Measurements from ENCODE around the gene PPIG. TPM values are rescaled to one million over a fixed set of nuclear protein-coding genes. Genes with fewer than 3 reads are reported as not detected.

Gene PPIG
- total RNA-seq, 1 donor from 2014 or later = 38.0 TPM

DNA sequence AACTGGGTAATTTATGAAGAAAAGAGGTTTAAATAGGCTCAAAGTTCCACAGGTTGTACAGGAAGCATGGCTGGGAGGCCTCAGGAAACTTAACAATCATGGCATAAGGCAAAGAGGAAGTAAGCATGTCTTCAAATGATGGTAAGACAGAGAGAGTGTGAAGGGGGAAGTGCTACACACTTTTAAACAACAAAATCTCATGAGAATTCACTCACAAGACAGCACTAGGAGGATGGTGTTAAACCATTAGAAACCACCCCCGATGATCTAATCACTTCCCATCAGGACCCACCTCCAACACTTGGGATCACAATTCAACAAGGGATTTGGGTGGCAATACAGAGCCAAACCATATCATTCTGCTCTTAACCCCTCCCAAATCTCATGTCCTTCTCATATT lies 75.2 kb downstream of the PPIG start:
- no peak for DNase-seq
- intact Hi-C loops (cut with micrococcal nuclease) = no loop called here
- Histone ChIP-seq H3K4me1 (no peaks in the 10 kb centered on the region), H3K36me3 (no peaks in the 10 kb centered on the region), H3K9me3 (replicated peaks) (no peaks in the 10 kb centered on the region), H3K27ac (replicated peaks) (no peak overlapping the region), H3K4me3 (no peak overlapping the region), H3K27me3 (ENCODE audit: low read depth) (peaks cover 6% of the 10 kb centered on the region)
- no peak for TF ChIP-seq CTCF (IDR thresholded peaks at IDR 0.05; ENCODE audit: borderline replicate concordance)

- TF ChIP-seq CTCF (IDR thresholded peaks at IDR 0.05; ENCODE audit: borderline replicate concordance) = no peak
- peaks cover 1% of the 10 kb centered on the region for H3K27me3 ChIP-seq (ENCODE audit: low read depth)
- intact Hi-C loops (cut with micrococcal nuclease) = no loop called here
Observed at GRCh38 chr2:169661265-169661664, 77.1 kb downstream of the PPIG start.

DNA sequence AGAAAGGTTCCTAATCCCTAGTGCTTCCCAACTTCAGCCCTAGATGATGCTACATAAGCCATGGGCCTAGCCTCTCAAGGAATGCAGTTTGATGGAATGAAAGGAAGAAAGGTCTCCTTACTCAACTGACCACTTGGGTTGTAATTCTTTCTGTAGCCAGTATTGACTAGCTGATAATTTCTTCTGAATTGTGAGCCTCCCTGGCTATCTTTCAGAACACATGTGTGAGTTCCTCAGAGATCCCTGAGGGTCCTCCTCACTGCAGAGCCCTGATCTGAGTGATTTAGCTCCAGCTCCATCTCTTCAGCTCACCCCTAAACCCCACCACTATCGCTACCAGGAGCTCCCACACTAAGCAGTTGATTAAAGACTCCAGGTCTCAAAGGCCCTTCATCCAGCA lies 78.6 kb downstream of the PPIG start:
- H3K36me3 ChIP-seq = no peaks in the 10 kb centered on the region
- no peak for DNase-seq
- no peak overlapping the region for H3K27ac ChIP-seq (replicated peaks)
- intact Hi-C loops (cut with micrococcal nuclease) = no loop called here
- peaks cover 9% of the 10 kb centered on the region for H3K4me1 ChIP-seq
- H3K4me3 ChIP-seq = no peak overlapping the region
- no peak for TF ChIP-seq CTCF (IDR thresholded peaks at IDR 0.05; ENCODE audit: borderline replicate concordance)
- no peaks in the 10 kb centered on the region for H3K9me3 ChIP-seq (replicated peaks)
- no peaks in the 10 kb centered on the region for H3K27me3 ChIP-seq (ENCODE audit: low read depth)

More at GRCh38 chr2:169661265-169661664, 77.1 kb downstream of the PPIG start:
- Histone ChIP-seq H3K9me3 (replicated peaks) (no peaks in the 10 kb centered on the region), H3K4me3 (no peak overlapping the region), H3K36me3 (no peaks in the 10 kb centered on the region), H3K27ac (replicated peaks) (no peak overlapping the region), H3K4me1 (peaks cover 9% of the 10 kb centered on the region)
- no peak for DNase-seq

GRCh38 chr2:169663247-169663646 lies 79.1 kb downstream of the PPIG start:
- Histone ChIP-seq H3K27ac (replicated peaks) (no peak overlapping the region), H3K9me3 (replicated peaks) (no peaks in the 10 kb centered on the region), H3K4me3 (no peak overlapping the region), H3K27me3 (ENCODE audit: low read depth) (no peaks in the 10 kb centered on the region), H3K4me1 (peaks cover 9% of the 10 kb centered on the region), H3K36me3 (no peaks in the 10 kb centered on the region)
- TF ChIP-seq CTCF (IDR thresholded peaks at IDR 0.05; ENCODE audit: borderline replicate concordance) = no peak
- no peak for DNase-seq
- intact Hi-C loops (cut with micrococcal nuclease) = no loop called here

DNA sequence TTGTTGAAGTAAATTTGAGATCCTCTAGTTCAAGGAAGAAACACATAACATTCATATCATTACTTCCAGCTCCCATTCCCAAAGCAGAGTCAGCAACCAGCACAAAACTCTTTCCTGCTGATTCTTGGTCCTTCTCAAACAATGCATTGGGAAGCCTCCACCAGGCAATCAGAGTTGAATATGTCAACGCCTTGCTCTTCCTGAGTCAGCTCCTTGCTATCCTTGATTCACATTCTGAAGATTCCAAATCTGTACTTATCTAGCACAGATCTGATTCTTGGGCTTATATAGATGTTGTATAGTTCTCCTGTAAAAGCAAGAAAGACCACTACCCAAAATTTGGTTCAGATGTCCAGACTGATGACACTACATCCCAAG lies 80.4 kb downstream of the PPIG start:
- Histone ChIP-seq H3K27me3 (ENCODE audit: low read depth) (no peaks in the 10 kb centered on the region), H3K4me1 (peaks cover 9% of the 10 kb centered on the region), H3K9me3 (replicated peaks) (no peaks in the 10 kb centered on the region), H3K27ac (replicated peaks) (no peak overlapping the region), H3K4me3 (no peak overlapping the region), H3K36me3 (no peaks in the 10 kb centered on the region)
- no peak for DNase-seq
- no peak for TF ChIP-seq CTCF (IDR thresholded peaks at IDR 0.05; ENCODE audit: borderline replicate concordance)
- intact Hi-C loops (cut with micrococcal nuclease) = no loop called here
